Tibial nerve (tissue), 3 donors: ENCODE results near the gene SMAD7.

Experiments
- CTCF ChIP-seq, 5 experiments: fragments of 200-600 bp in 3 of 5; fragments of 450-650 bp in 2 of 5; sonication (generic) in 3 of 5; IDR thresholded peaks; one replicate each; pipeline ENCODE4 v1.5.1; 2016 to 2019; ENCODE audit warnings: antibody characterized with exemption in 5 of 5, mild to moderate bottlenecking in 3 of 5, moderate library complexity in 2 of 5
- POLR2A ChIP-seq, 2 donors: fragments of 450-650 bp; IDR thresholded peaks; one replicate each; pipeline ENCODE4 v1.6.1; 2017; ENCODE audit warnings: antibody characterized with exemption in 2 of 2, mild to moderate bottlenecking in 2 of 2, moderate library complexity in 2 of 2

- TF ChIP-seq CTCF (IDR thresholded peaks at IDR 0.05) = no peak
- no peak for TF ChIP-seq POLR2A (IDR thresholded peaks at IDR 0.05)
These were observed 38.8 kb upstream of the SMAD7 start for GRCh38 chr18:48989304-48990303.
